CD4-positive, alpha-beta T cell treated with Interleukin-21 for 1 hour (primary cell): Measurements from ENCODE around the gene PSMD13.
A peak's percentile ranks its signal among the peaks of the same experiment; 100 is the strongest.

Experiments
- DNase-seq: peaks from one replicate; pipeline ENCODE4 v3.0.0-alpha.2; 2020

PSMD13 gene

DNA sequence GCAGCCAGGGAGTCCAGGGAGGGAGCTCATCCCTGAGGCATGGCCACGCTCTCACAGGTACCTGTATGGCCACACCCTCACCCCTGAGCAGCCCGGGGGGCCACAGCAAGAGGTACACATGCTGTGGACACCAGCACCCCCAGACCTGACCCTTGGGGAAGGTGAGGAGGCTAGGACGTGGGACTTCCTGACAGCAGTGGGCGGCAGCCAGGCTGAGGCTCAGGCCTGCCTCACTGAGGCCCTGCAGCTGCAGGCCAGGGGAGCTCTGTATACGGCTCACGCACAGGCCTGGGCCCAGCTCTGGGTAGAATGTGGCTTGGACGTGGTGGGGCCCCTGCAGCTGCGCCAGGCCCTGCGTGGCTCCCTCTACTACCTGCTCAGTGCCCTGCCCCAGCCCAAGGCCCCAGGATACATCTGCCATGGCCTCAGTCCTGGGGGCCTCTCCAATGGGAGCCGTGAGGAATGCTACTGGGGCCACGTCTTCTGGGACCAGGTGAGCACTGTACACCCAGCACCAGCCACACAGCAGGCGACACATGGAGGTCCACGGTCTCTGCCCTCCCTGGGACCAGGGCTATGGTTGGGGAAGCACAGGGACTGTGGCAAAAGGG, 54.0 kb downstream of the PSMD13 start:
- DNase-seq, result no peak

DNA sequence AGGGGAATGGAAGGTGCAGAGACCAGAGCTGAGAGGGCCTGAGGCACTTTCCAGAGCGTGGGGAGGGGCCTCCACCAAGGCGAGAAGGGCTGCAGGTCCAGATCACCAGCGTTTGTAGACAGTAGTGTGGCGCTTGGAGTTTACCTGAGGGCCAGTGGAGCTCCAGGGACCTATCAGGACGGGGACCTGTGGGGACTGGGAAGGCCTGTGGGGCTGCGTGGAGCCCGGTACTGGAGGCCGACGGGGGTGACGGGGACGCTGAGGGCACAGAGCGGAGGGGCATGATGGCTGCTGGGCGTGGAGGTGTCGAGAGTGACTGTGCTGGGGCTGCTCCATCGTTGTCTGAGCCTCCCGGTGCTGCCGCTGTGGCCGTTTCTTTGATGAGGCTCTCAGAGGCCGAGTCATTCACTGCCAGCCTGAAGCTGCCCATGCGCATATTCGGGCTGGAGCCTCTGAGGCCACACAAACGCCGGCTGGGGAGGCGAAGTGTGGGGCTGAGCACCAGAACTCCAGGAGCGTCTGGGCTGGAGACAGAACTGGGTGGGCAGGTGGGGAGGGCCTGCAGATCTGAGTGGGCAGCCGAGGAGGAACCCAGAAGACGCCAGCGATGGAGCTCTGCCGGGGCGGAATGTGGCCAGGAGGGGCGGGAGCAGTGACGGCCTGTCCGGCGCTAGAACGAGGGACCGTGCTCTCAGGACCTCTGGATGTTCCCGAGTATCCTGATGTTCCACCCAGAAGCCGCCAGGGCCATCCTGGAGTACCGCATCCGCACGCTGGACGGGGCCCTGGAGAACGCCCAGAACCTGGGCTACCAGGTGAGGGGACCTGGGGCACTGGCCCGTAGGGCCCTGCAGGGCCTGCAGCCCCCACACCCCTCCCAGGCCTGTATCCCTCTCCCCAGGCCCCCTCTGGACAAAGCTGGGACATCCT, 54.8 kb downstream of the PSMD13 start:
- no peak for DNase-seq

DNA sequence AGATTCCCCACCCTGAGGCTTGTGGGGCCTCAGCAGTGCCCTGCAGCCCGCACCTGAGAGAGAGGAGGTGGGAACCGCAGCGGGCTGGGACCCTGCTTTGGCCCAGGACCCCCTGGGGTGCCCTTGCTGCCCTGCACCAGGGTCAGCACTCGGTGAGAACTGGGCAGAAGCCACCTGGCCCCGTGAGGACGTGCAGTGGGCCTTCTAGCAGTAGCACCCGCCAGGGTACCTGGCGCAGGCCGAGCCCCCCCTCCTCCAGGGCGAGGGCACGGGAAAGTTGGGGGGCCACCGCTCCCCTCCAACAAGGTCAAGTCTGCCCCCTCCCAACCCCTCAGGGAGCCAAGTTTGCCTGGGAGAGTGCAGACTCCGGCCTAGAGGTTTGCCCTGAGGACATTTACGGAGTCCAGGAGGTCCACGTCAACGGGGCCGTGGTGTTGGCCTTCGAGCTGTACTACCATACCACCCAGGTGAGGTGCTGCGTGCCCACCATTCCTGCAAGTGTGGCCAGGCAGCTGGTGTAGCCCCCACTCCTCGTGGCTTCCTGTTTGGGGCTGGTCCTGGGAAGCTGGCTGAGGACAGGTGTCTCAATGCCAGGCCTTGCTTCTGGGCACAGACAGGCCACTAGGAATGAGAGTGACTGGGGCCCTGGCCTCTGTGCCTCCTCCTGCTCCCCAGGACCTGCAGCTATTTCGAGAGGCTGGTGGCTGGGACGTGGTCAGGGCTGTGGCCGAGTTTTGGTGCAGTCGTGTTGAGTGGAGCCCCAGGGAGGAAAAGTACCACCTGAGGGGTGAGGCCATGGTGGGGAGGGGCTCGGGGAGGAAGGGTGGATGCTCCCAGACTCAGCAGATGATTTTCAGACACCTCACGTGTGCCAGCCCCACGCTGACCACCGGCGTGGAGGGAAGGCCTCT, 55.7 kb downstream of the PSMD13 start:
- no peak for DNase-seq

DNA sequence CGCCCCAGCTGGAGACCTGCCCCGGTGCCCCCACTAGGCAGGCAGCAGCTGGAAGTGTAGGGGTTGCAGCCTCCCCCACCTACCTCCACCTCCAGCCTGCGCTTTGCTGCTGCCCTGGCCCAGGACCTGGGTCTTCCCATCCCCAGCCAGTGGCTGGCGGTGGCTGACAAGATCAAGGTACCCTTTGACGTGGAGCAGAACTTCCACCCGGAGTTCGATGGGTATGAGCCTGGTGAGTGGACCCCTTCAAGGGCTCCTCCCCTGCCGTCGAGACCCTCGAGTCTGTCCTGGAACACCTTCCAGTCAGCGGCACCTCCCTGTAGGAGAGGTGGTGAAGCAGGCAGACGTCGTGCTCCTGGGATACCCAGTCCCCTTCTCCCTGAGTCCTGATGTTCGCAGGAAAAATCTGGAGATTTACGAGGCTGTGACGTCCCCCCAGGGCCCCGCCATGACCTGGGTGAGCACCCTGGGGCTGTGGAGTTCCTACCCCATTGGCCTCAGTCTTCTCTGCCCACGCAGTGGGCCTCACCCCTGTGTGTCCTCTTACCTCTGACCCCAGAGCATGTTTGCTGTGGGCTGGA, 56.6 kb downstream of the PSMD13 start:
- no peak for DNase-seq

DNA sequence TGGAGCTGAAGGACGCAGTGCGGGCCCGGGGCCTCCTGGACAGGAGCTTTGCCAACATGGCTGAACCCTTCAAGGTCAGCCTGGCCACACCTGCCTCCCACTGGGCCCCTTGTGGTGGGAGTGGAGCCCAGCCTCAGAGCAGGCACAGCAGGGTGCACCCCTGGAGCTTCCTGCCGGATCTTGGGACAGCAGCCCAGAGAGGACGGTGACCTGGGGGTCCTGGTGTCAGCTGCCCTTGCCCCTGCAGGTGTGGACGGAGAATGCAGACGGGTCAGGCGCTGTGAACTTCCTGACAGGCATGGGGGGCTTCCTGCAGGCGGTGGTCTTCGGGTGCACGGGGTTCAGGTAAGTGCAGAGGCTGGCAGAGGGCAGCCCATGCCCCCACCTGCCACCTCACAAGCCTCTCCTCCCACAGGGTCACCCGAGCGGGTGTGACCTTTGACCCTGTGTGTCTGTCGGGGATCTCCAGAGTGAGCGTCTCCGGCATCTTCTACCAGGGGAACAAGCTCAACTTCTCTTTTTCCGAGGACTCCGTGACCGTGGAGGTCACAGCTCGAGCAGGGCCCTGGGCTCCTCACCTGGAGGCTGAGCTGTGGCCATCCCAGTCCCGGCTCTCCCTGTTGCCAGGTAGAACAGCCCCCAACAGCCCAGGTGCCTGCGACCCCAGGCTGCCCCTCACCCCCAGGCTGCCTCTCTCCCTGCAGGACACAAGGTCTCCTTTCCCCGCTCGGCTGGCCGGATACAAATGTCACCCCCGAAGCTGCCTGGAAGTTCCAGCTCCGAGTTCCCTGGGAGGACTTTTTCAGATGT, 57.3 kb downstream of the PSMD13 start:
- DNase-seq, result no peak

DNA sequence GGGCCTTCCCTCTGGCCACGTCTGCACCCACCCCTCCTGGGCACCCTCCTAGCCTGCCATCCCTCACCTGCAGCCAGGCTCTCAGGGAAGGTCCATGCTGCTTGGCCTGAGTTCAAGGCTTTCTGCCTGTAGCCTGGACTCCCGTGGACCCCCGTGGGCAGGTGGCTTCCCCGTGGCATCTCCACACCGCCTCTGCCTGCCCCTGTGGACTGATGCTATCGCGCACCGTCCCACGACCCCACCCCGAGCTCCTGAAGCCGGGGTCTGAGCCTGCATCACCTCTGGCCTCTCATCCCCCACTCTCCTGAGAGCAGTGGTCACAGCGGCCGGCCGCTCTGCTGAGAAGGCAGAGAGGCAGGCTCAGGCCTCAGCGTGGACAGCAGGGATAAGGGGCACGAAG, 58.0 kb downstream of the PSMD13 start:
- no peak for DNase-seq

DNA sequence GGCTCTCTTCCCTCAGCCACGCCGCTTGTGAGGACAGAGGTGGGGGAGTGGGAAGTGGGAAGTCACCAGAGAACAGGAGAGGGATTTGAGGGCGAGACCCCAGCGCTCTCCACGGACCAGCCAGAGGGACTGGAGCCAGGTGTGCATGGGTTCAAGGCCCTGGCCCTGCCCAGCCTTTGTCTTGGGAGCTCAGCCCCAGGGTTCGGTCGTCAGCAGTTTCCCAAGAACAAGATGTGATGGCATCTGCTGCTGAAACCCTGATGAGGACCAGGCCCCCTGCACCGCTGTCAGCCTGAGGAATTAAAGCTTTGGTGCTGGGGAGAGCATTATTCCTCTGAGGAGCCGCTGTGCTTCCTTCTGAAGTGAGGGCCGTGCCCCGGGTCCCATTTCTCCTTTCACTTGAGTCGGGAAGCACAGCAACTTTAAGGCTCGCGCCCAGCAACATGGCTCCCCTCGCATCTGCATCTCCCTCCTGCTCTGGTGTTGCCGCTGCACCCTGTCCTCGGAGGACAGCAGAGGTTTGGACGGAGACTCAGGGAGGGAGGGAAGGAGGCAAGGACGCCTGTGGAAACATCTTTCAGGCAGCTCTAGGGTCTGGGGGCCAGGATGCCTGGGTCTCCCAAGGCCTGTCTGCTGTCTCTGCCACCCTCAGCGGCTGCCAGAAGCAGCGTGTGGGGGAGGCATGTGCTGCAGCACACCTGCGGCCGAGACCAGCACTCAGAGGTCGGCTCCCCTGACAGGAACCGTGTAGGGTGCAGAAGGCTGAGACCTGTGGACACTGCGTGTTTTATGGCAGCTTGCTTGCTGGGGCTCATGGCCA, 58.8 kb downstream of the PSMD13 start:
- no peak for DNase-seq

DNA sequence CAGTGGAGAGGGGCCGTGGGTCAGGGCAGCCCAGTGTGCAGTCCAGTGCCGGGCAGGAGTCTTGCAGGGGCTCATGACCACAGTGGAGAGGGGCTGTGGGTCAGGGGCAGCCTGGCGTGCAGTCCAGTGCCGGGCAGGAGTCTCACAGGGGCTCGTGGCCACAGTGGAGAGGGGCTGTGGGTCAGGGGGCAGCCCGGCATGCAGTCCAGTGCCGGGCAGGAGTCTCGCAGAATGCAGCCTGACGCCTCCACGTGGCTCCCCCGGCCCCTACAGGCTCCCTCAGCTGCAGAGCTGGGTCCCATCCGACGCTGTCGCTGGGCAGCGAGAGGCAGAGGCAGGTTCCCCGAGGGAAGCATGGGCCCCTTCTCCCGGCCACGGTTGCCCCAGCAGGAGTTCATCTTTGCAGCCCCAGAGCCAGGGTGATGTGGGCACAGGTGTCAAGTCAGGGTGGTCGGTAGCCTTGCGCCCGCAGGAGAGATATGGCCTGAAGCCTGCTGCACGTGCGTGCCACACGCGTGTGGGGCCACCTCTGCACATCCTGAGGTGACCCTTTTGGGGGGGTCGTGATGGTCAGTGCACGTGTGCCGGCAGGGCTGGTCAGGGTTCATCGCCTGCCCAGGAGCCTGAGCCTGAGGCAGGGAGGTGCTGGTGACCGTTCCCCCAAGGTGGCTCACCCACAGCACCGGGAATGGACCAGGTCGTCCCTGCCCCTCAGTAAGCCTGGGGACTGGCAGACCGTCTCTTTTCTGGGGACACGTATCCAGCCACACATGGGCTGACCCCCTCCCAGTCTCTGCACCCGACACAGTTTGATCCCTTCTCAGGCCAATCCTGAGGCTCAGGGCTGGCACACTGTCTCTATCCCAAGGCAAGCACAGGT, 59.6 kb downstream of the PSMD13 start:
- DNase-seq, result no peak

DNA sequence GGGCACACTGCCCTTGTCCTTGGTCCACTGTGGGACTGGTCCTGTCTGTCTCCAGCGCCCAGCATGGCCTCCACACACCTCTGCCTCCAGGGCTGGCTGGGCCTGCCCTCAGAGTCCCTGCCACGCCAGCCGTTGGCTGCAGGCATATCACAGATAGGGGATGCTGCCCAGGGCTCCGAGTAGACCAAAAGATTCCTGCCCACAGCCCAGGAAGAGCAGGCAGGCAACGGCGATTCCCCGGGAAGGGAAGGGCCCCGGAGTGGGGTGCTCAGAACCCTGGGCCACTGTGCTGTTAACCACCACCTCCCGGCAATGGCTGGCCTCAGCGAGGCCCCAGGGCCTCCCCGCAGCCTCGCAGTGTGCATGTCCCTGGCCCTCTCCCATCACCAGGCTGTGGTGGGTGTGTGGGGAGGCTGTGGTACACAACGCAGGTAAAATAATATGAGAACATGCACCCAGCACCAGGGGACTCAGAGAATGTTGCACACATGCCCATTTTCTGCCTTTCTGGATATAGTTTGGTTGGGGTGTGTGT, 60.3 kb downstream of the PSMD13 start:
- DNase-seq, result no peak

DNA sequence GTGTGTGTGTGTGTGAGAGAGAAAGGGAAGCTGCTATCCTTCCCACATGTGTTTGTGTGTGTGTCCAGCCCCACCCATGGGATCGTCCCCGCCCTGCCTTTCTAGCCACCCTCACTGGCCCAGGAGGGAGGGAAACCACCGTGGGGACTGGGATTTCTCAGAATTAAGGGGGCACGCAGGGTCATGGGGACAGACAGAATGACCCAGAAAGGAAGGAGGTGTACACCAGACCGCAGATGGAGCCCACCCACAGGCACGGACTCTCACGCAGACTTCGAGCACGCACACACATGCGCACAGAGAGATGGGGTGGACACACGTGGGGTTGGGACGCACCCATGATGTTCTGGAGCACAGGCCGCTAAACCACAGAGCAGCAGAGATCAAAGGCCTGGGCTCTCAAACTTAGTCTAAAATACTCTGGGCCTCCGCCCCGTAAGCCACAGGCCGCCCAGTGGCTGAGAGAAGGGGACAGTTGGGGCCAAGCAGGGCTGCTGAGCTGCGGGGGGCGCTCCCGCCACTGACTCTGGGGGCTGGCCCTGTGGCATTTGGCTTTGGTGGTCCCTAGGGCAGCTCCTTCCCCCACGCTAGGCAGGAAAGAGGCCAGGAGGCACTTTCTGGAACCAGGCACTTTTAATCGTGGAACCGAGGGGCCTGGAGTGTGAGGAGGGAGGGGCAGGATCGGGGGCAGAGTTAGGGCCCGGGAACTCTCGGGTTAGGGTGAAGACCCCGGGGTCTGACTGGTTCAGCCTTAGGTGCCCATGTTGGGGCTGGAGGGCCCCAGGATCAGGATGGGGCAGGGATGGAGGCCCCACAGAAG, 61.0 kb downstream of the PSMD13 start:
- peak; percentile 61 for DNase-seq

DNA sequence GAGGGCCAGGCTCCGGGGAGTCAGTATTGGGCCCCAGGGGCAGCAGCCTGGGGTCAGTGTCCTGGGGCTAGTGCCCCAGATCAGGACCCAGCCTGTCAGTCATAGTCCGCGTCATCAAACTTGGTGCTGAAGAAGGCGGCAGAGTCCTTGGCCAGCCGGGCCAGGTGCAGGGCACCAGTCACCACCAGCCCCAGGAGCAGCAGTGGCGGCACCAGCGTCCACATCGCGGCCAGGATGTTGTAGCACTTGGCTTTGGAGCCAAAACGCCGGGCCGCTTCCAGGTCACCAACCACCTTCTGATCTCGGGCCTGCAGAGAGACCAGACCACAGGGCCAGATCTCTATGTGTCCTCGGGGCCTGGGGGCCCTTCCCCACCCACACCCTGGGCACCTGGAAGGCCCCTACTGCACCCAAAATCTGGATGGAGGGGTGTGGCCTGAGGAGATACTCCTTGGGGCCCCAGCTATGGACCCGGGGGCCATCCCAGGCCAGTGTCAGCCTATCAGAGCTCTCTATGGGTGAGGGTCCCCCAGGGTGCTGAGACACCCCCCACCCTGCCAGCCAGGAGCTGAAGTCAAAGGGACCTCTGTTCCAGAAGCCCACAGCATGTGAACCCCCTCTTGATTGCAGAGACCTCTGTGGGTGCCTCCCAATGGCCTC, 61.8 kb downstream of the PSMD13 start:
- DNase-seq, result no peak

DNA sequence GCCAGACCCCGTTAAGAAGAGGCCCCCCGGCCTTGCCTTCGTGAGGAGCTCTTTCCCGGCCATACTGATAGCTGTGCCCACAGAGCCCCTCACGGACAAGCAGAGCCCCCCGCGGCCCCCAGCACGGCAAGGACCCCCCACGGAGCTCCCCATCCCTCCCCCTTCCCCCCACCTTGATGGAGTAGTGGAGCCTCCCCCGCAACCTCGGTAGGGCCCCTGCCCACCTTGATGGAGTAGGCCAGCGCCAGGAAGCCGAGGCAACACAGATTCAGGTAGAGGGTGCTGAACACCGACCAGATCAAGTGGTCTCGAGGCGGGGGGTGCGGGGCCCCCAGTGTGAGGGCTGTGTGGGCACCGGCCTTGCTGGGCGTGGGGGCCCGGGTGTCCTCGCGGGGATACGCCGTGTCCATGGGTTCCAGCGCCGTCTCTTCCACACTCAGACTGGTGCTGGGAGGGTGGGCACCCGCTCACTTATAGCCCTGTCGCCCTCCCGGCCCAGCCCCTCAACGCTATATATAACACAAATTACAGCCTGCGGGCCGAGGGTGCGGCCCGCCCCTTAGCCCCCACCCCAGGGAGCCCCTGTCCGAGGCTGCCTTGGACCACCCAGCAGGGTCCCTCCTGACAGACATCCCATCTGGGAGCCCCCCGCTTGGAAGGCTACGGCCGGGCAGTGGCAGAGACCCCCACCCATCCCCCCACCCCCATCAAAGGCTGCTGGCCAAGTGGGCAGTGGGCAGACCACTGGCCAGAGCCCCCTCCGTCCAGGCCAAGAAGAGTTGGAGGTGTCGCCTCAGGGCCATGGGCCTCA, 62.5 kb downstream of the PSMD13 start, which contains the start of gene IFITM5:
Gene IFITM5 (minus strand): TSS at position 446 of the 811 bp plus-strand sequence. CDS start 36 bp downstream, at position 410.
- no peak for DNase-seq

DNA sequence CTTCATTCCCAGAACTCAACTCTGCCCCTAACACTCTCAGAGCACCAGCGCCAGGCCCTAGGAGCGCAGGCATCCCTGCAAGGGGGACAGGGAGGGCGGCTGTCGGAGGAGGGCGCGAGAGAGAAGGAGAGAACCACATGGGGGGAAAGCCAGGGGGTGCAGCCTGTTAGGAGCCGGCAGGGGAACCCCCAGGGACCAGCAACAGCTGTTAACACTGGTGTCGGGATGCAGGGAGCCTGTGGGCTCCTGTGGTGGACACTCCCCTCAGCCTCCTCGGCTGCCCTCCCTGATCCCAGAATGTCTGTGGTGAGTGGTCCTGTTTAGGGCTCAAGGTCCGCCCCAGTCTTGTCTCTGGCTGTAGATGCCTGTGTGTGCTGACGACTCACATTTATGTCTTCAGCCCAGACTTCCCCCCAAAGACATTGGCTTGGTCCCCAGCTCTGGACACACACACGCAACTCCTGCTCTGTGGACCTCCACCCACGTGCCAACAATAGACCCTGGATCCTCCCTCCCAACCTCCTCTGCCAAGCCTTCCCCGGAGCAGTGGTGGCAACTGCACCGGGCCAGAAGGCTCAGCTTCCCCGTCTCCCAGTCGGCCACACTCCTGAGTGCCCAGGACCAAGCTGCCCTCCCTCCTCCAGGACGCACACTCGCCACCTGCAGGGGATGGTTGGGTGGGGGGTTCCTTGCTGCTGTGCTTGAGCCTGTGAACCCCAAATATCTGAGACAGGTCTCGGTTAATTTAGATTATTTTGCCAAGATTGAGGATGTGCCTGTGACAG, 63.4 kb downstream of the PSMD13 start:
- DNase-seq, result no peak
